Activated CD8-positive, alpha-beta memory T cell treated with anti-CD3 and anti-CD28 coated beads for 1 hour (primary cell): ENCODE measurements around the gene ZNF316.

Experiments used
- DNase-seq, 2 donors: peaks; one replicate each; pipeline ENCODE4 v3.0.0-alpha.2; 2020; ENCODE audit warnings: low read depth in 1 of 2; ENCODE audit errors: extremely low read depth in 1 of 2

ZNF316 gene

DNA sequence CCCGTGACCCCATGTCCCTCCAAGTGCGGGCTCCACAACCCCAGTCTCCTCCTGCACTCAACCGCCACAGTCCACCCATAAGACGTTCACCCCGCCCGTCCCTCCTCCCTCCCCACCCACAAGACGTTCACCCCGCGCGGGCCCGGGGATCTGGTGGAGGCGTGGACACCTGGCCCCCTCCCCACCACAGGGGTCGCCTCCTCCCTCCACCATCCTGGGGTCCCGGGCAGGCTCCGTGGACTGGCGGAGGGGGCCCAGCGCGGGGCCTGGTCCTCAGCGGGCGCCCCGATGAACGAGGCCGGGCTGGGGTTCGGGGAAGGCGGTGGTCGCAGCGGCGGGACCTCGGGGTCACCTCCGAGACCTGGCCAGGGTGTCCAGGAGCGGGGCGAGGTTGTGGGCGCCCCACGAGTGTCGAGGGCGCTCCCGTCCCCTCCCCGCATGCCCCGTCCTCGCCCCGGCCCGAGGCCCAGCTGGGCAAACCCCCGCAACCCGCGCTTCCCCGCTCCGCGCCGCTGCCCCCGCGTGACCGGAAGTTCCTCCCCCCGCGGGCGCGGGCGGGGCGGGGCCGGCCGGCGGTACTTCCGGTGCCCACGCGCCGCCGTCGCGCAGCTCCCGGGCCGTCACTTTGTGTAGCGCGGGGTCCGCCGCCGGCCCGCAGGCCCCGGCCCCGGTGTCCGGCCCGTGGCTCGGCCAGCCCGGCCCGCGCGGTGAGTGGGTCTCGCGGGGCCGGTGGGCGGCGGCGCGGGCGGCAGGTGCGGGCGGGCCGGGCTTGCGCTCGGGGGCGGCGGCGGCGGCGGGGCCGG is at the start of gene ZNF316:
Gene ZNF316, plus strand, starts transcription at position 578 of the 803 bp plus-strand sequence. CDS start 5,092 bp downstream, outside the sequence.
- peak in 1 of 2 donors; percentile 46 for DNase-seq

DNA sequence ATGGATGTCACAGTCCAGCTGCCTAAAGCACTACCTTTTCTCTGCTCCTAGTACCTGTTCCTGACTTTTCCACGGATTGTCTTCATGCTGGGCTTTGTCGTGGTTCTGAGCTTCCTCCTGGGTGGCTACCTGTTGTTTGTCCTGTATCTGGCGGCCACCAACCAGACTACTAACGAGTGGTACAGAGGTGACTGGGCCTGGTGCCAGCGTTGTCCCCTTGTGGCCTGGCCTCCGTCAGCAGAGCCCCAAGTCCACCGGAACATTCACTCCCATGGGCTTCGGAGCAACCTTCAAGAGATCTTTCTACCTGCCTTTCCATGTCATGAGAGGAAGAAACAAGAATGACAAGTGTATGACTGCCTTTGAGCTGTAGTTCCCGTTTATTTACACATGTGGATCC is 48.6 kb upstream of the ZNF316 start:
- no peak for DNase-seq

DNA sequence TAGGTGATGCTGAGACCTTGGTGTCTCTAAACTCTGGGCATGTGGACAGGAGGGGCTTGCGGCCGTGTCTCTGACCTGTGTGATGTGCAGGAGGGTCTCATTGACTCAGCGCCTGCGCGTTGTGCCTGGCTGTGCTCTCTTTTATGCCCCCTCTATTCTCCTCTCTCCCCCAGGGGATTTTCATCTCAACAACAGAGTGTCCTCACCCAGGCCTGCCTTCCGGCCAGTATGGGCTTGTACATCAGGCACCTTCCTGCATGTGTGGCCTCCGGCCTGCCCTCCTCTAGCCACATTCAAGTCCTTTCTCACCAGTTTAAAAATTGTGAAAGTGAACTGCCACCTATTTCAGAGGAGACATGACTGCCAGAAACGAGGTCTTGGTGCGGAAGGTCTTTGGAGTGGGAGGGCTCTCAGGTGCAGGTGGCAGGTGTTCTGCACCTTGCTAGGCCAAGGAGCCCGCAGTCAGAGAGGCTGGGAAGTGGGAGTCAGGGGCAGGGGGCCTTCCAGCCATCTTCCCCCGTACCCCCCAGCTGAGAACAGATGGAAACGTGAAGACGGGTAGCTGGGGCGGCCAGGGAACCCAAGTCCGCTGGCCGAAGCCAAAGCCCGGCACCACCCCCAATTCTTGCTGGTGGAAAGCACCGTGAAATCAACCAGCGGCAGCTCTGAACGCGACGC is 47.8 kb upstream of the ZNF316 start:
- DNase-seq, result no peak

DNA sequence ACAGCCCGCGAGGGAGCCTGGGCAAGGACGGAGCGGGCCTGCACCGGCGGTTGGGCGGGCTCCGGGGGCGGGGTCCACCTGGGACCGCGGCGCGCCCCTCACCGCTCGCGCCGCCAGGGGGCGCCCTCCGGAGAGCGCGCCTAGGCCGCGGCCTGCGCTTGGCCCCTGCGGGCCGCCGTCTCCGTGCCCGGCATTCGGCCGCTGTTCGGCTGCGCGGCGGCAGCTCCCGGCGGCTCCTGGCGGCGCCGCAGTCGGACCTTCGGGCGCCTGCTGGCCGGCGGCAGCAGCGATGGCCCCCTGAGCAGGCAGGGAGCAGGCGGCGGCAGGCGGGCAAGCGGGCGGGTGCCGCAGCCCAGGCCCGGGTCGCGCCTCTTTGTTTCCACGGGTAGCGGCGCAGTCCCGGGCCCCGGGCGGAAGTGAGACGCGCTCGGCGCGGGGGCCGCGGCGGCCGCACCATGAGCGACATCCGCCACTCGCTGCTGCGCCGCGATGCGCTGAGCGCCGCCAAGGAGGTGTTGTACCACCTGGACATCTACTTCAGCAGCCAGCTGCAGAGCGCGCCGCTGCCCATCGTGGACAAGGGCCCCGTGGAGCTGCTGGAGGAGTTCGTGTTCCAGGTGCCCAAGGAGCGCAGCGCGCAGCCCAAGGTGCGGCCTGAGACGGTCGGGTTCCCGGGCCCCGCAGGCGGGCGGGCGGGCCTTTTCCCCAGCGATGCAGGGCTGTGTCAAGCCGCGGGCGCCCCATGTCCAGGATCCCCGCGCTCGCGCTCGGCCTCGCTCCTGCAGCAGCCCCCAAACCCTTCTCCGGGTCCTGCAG is 47.1 kb upstream of the ZNF316 start, which contains the start of gene INTS15:
Gene INTS15, plus strand, starts transcription at position 193 of the 816 bp plus-strand sequence. Its CDS starts 263 bp downstream, at position 456.
- DNase-seq, result peak; percentile 34 to 76

GRCh38 chr7:6590645-6591110 is 46.4 kb upstream of the ZNF316 start:
- DNase-seq, result no peak

GRCh38 chr7:6600093-6600492 is 37.0 kb upstream of the ZNF316 start:
- DNase-seq, result no peak

DNA sequence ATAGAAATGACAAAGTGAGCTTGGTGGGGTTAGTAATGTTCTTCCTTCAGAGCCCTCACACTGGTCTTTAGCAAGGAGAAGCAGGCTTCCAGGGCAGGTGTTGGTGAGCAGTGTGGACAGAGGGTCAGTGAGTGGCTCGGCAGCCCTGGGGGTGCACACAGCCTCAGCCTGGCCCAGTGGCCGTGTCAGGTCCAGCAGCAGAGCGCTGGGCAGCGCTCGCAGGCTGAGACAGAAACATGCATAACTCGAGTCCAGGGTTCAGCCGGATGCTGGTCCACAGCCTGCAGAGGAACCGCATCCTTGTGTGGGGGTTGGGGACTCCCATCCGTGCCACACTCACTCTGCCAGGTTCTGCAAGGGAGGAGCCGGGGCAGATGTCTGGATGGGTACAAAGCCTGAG is 32.7 kb upstream of the ZNF316 start:
- DNase-seq, result no peak

DNA sequence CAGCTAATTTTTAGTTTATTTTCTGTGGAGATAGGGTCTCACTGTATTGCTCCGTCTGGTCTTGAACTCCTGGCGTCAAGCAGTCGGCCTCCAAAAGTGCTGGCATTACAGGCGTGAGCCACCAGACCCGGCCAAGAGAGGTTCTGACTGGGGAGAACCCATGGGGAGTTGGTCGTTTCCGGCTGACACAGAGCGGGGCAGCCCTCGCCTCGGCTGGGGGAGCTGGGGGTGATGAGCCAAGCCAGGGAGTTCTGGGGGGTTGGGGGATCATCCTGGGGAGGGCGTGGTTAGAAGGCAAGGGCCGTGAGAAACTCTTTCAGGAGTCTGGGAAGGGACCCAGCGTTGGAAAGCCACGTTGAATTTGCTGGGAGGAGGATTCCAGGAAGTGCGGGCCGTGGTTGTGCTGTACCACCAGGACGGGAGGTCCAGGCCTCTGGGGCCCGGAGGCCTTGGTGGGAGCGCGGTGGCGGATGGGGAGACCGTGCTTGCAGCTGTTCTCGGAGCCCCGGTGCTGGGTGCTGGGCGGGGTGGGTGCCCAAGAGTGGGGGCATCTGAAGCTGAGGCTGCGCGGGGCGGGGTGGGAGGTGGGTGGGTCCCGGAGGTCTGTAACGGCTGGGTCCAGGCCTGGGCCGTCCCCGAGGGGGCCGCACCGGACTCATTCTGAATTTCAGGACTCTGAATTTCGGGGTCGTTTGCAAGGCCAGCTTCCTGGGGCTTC is 30.1 kb upstream of the ZNF316 start:
- DNase-seq, result no peak

DNA sequence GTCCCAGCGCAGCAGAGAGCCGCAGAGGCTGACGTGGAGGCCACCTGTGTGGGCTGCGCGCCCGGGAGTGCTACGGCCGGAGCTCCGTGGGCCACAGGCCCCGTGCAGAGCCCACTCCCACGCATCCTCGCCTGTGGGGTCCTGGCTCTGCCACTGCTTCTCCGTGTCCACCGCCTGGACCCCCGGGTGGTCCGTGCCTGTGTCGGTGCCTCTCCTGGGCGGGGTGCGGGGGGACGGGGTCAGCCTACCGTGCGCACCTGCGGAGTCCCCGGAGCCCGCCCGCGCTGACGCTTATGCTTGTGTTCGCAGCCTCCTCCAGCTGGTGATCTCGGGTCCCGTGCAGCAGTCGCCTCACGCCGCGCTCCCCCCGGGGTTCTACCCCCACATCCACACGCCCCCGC is 29.5 kb upstream of the ZNF316 start:
- DNase-seq, result no peak

DNA sequence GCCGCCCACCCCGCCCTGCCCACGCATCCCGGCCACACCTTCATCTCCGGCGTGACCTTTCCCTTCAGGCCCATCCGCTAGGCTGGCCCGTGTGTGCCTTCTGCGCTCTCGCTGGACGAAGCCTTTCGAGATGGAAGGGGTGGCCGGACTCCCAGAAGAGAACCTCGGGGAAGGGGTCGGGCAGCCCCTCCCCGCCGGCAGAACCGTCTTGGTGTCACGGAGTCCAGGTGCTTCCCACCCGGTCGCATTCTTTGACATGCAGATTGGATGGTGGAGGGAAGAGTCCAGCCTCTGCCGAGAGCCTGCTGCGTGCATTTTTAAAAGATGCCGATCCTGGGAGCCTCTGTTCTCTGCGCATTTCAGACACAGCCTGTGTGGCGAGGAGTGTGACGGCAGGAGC is 29.0 kb upstream of the ZNF316 start:
- DNase-seq, result no peak

DNA sequence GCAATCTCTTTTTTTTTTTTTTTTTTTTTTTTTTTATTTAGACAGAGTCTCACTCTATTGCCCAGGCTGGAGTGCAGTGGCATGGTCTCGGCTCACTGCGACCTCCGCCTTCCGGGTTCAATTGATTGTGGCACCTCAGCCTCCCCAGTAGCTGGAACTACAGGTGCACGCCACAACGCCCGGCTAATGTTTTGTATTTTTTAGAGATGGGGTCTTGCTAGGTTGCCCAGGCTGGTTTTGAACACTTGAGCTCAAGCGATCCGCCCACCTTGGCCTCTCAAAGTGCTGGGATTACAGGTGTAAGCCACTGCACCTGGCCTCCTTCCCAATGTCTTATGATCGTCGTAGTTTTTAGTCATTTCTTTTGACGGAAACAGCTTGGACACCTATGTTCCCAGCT is 28.3 kb upstream of the ZNF316 start:
- DNase-seq, result no peak

DNA sequence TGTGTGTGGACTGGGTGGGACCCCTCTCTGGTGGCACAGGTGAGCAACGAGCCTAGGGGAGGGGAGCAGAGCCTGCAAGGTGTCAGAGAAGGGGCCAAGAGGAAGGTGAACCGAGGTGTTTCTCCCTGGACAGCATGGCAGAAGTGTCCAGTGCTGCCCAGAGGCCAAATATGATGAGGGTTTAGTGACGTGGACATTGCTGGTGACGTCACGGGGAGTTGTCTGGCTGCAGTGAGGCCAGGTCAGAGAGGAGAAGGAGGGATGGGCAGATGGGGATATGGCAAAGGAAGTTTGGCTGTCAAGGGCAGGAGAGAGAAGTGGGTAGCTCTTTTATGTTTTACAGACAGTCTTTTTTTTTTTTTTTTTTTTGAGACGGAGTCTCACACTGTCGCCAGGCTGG is 24.3 kb upstream of the ZNF316 start:
- no peak for DNase-seq

- DNase-seq, result no peak
Measured at GRCh38 chr7:6613706-6614105, 23.4 kb upstream of the ZNF316 start.

- DNase-seq, result no peak
Measured at GRCh38 chr7:6614953-6615722, 22.0 kb upstream of the ZNF316 start, which contains the start of gene ZNF853. Gene ZNF853, plus strand, starts transcription at chr7:6615610. Its CDS starts 565 bp downstream, at chr7:6616175.

DNA sequence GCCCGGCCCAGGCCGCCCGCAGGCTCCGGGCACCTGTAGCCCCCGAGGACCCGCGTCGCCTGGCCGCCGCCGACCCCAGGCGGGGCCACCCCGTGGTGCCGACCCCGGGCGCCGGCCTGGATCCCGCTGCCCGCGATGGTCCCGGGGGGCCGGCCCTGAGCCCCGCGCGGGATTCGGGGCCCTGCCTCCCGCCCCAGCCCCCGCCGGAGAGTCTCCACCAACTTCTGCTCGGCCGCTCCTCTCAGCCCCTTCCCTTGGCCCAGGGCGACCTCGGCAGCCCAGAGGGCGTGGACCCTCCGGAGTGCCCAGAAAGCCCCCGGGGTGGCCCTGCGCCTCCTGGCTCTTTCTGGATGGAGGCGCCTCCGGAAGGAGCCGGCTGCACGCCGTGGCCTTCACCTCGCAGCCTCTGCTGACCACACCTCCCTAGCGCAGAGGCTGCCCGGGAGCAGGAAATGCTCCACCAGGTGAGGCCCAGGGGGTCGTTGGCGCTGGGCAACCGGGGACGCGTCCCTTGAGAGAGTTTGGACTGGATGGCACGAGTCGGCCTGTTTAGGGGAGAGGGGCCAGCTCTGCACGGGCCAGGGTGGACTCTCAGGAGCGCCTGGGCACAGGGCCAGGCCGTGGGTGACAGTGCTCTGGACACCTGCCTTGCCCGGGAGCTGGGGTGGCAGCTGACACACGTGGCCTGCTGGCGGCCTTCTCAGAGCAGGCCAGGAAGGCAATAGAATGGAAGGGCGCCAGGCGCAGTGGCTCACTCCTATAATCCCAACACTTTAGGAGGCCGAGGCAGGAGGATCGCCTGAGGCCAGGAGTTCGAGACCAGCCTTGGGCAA is 21.2 kb upstream of the ZNF316 start:
- DNase-seq, result no peak

GRCh38 chr7:6616854-6617643 is 20.1 kb upstream of the ZNF316 start:
- DNase-seq, result no peak

- no peak for DNase-seq
Measured at GRCh38 chr7:6618621-6619020, 18.5 kb upstream of the ZNF316 start.

DNA sequence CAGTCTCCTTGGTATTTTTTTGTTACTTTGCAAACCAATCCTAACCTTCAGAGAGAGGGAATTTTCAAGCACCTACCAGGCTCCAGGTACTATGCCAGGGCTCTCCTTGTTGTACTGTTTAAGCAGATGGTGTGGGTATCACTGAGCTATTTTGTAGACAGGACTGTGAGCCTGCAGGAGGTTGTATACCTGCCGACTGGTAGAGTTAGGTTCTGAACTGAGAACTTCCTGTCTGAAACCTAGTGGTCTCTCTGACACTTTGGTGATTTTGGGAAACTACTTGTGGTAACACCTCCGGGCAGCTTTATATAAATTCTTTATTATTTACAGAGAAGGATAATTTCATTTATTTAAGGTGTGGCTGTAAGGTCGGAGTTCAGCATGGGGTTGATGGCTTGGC is 17.2 kb upstream of the ZNF316 start:
- DNase-seq, result no peak
